PC-3 (cell line): Measurements from ENCODE around the gene CEP112. TPM values are rescaled to one million over a fixed set of nuclear protein-coding genes. Genes with fewer than 3 reads are reported as not detected.

Experiments
- ATAC-seq: fragments of 200-7000 bp; cut with Tn5 transposase; 2 replicates; pipeline ENCODE4 v1.9.1; 2020; ENCODE audit warnings: mild to moderate bottlenecking, moderate library complexity
- BruUV-seq: library from RNA; stranded (reverse); fragments of 400-500 nt; replicated peaks from 2 replicates; lab custom pipeline; 2021; lab: Mats Ljungman, UMichigan
- CTCF ChIA-PET: fragments of 300-600 bp; sonication (Branson Sonifier 250); formaldehyde crosslinking; loops from one replicate; lab custom pipeline; 2022; ENCODE audit warnings: antibody characterized with exemption; lab: Charles Lee
- POLR2A ChIA-PET: fragments of 300-600 bp; sonication (Branson Sonifier 250); formaldehyde crosslinking; loops from one replicate; lab custom pipeline; 2022; ENCODE audit warnings: antibody characterized with exemption; ENCODE audit not compliant: unreplicated experiment; lab: Charles Lee
- DNase-seq: peaks from one replicate; pipeline ENCODE4 v3.0.0-alpha.2; 2015
- H2AFZ ChIP-seq: fragments of 300-600 bp; sonication (generic); 2 replicates; pipeline ENCODE4 v1.6.0; 2016; ENCODE audit warnings: antibody characterized with exemption, low read length
- H3F3A ChIP-seq: fragments of 300-600 bp; sonication (generic); one replicate; pipeline ENCODE4 v1.6.0; 2017; ENCODE audit warnings: antibody characterized with exemption, low read length, control low read depth, mild to moderate bottlenecking; ENCODE audit not compliant: unreplicated experiment
- H3K27ac ChIP-seq: fragments of 300-600 bp; sonication (generic); 2 replicates; pipeline ENCODE4 v1.5.1; 2016; ENCODE audit warnings: mild to moderate bottlenecking, low read length
- H3K27me3 ChIP-seq: fragments of 300-600 bp; sonication (generic); 2 replicates; pipeline ENCODE4 v1.6.1; 2016; ENCODE audit warnings: low read length, mixed read lengths
- H3K36me3 ChIP-seq: fragments of 300-600 bp; sonication (generic); 2 replicates; pipeline ENCODE4 v1.6.1; 2016; ENCODE audit warnings: low read depth, mixed run types, low read length, mixed read lengths
- H3K4me1 ChIP-seq: fragments of 300-600 bp; sonication (generic); 2 replicates; pipeline ENCODE4 v1.5.1; 2016; ENCODE audit warnings: low read length; ENCODE audit not compliant: insufficient read depth
- H3K4me2 ChIP-seq: fragments of 300-600 bp; sonication (generic); 2 replicates; pipeline ENCODE4 v1.6.0; 2016; ENCODE audit warnings: low read length
- H3K4me3 ChIP-seq: fragments of 300-600 bp; sonication (generic); 2 replicates; pipeline ENCODE4 v1.5.1; 2016; ENCODE audit warnings: mild to moderate bottlenecking, low read length, mixed read lengths
- H3K79me2 ChIP-seq: fragments of 300-600 bp; sonication (generic); 2 replicates; pipeline ENCODE4 v1.6.1; 2017; ENCODE audit warnings: low read length, mixed read lengths
- H3K9ac ChIP-seq: fragments of 300-600 bp; sonication (generic); 2 replicates; pipeline ENCODE4 v1.6.0; 2016; ENCODE audit warnings: mild to moderate bottlenecking, low read length
- H3K9me2 ChIP-seq: fragments of 300-600 bp; sonication (generic); replicated peaks from 2 replicates; pipeline ENCODE4 v1.6.1; 2016; ENCODE audit warnings: mixed run types, low read length, mixed read lengths
- H3K9me3 ChIP-seq: fragments of 300-600 bp; sonication (generic); 2 replicates; pipeline ENCODE4 v1.6.1; 2016; ENCODE audit warnings: low read length, mixed read lengths
- H4K20me1 ChIP-seq: fragments of 300-600 bp; sonication (generic); 2 replicates; pipeline ENCODE4 v1.6.1; 2016; ENCODE audit warnings: low read length, mixed read lengths
- CTCF ChIP-seq: fragments of 300-600 bp; sonication (generic); conservative IDR thresholded peaks from 2 replicates; pipeline ENCODE4 v1.5.1; 2017; ENCODE audit warnings: antibody characterized with exemption, low read depth, mild to moderate bottlenecking, low read length
- EZH2 ChIP-seq: fragments of 300-600 bp; sonication (generic); IDR thresholded peaks from one replicate; pipeline ENCODE4 v1.6.1; 2017; ENCODE audit warnings: antibody characterized with exemption, mild to moderate bottlenecking, low read length; ENCODE audit not compliant: unreplicated experiment
- EZH2phosphoT487 ChIP-seq: fragments of 300-600 bp; sonication (generic); IDR thresholded peaks from 2 replicates; pipeline ENCODE4 v1.6.1; 2018; ENCODE audit warnings: mild to moderate bottlenecking, antibody characterized with exemption, low read length, borderline replicate concordance
- intact Hi-C: fragments of 100-400 bp; cut with micrococcal nuclease; formaldehyde crosslinking; loops from 2 replicates; pipeline ENCODE4 v1.9.0; 2023
- total RNA-seq: library from RNA; depleted of rRNA; stranded (reverse); fragments of >200 nt; gene quantifications from 2 replicates; pipeline ENCODE4 v1.2.3, GENCODE V29; 2014

Gene CEP112
- total RNA-seq, 1 experiment from 2014 or later = 6.5 TPM

GRCh38 chr17:65655706-65656105 is 536.2 kb downstream of the CEP112 start:
- DNase-seq (no peak), ATAC-seq (no peak)
- ChIA-PET CTCF (interaction anchor here (0.6 kb wide), 1 partner anchor 36 kb away, joined by 3 read pairs; no protein-coding TSS in a partner anchor), POLR2A (interaction anchor here (0.7 kb wide), 1 partner anchor 478 kb away, joined by 3 read pairs; no protein-coding TSS in a partner anchor)
- Histone ChIP-seq H3K4me2 (no peak overlapping the region), H3K36me3 (no peaks in the 10 kb centered on the region), H3K27ac (no peak overlapping the region), H4K20me1 (no peaks in the 10 kb centered on the region), H3K27me3 (no peaks in the 10 kb centered on the region), H3F3A (no peaks in the 10 kb centered on the region), H3K4me3 (no peak overlapping the region), H3K4me1 (no peaks in the 10 kb centered on the region), H3K9me3 (no peaks in the 10 kb centered on the region), H2AFZ (no peak overlapping the region), H3K9ac (no peak overlapping the region), H3K79me2 (no peaks in the 10 kb centered on the region), H3K9me2 (no peaks in the 10 kb centered on the region)
- intact Hi-C loops = no loop called here
- BruUV-seq = no TSS peak
- TF ChIP-seq EZH2 = no peak
- TF ChIP-seq EZH2phosphoT487 = no peak
- TF ChIP-seq CTCF = no peak

- no peaks in the 10 kb centered on the region for H3K4me1 ChIP-seq
- no peaks in the 10 kb centered on the region for H3K79me2 ChIP-seq
- ATAC-seq = no peak
- ChIA-PET CTCF (no interaction called here), POLR2A (no interaction called here)
- H3F3A ChIP-seq = no peaks in the 10 kb centered on the region
- DNase-seq = no peak
- no peak overlapping the region for H2AFZ ChIP-seq
- 0 out of 2 replicates have a peak, but pooled peaks cover 5% of the 10 kb centered on the region for H3K9me3 ChIP-seq
- H3K27me3 ChIP-seq = no peaks in the 10 kb centered on the region
- BruUV-seq = no TSS peak
- TF ChIP-seq EZH2 (no peak), CTCF (no peak), EZH2phosphoT487 (no peak)
- intact Hi-C loops = no loop called here
- H4K20me1 ChIP-seq = no peaks in the 10 kb centered on the region
- no peak overlapping the region for H3K4me2 ChIP-seq
- no peak overlapping the region for H3K9ac ChIP-seq
- H3K36me3 ChIP-seq = no peaks in the 10 kb centered on the region
- H3K4me3 ChIP-seq = no peak overlapping the region
- H3K9me2 ChIP-seq = no peaks in the 10 kb centered on the region
- no peak overlapping the region for H3K27ac ChIP-seq
Observed at GRCh38 chr17:65644545-65644944, 547.4 kb downstream of the CEP112 start.

- no peaks in the 10 kb centered on the region for H3K36me3 ChIP-seq
- H3K4me1 ChIP-seq = peaks cover 17% of the 10 kb centered on the region
- no peak overlapping the region for H3K27ac ChIP-seq
- H3K27me3 ChIP-seq = no peaks in the 10 kb centered on the region
- no peaks in the 10 kb centered on the region for H3K9me3 ChIP-seq
- H3K9me2 ChIP-seq = no peaks in the 10 kb centered on the region
- TF ChIP-seq EZH2 (no peak), CTCF (no peak), EZH2phosphoT487 (no peak)
- BruUV-seq = no TSS peak
- H3K4me3 ChIP-seq = no peak overlapping the region
- no peak for DNase-seq
- CTCF ChIA-PET = interaction anchor here (0.6 kb wide), 1 partner anchor 304 kb away, joined by 3 read pairs; no protein-coding TSS in a partner anchor
- ATAC-seq = no peak
- no peak overlapping the region for H3K9ac ChIP-seq
- no peaks in the 10 kb centered on the region for H3K79me2 ChIP-seq
- no peaks in the 10 kb centered on the region for H3F3A ChIP-seq
- no peaks in the 10 kb centered on the region for H4K20me1 ChIP-seq
- no peak overlapping the region for H3K4me2 ChIP-seq
- intact Hi-C loops = no loop called here
- POLR2A ChIA-PET = no interaction called here
- no peak overlapping the region for H2AFZ ChIP-seq
Observed at GRCh38 chr17:65638221-65638975, 553.5 kb downstream of the CEP112 start.
